Activated T-cell treated with anti-CD3 and anti-CD28 coated beads, Interleukin-2, amount 50 U/mL, for 72 hours (primary cell): ENCODE results near the gene TMEM131. TPM values are rescaled to one million over a fixed set of nuclear protein-coding genes. Genes with fewer than 3 reads are reported as not detected.
"Not testable (repeated sequence)": the region's sequence is repeated elsewhere in the genome, so short reads cannot be mapped to it uniquely, and the experiment has no call there.

Experiments used
- ATAC-seq, 2 donors: fragments of 150-1000 bp; cut with Tn5 transposase; replicated peaks in 1 of 2; 2 replicates each; pipeline ENCODE4 v1.10.0; 2021; ENCODE audit warnings: moderate library complexity in 2 of 2, mild to moderate bottlenecking in 1 of 2
- DNase-seq, 2 donors: peaks; one replicate each; pipeline ENCODE4 v3.0.0; 2021 to 2022; ENCODE audit warnings: mixed read lengths in 1 of 2
- H3K27ac Mint-ChIP-seq: one replicate; pipeline ENCODE4 v1.8.0; 2022; ENCODE audit warnings: mild to moderate bottlenecking, moderate library complexity, mixed read lengths
- H3K27me3 Mint-ChIP-seq: one replicate; pipeline ENCODE4 v1.8.0; 2022; ENCODE audit warnings: low read depth, mixed read lengths
- H3K36me3 Mint-ChIP-seq, 2 donors: one replicate each; pipeline ENCODE4 v1.8.0; 2022; ENCODE audit warnings: mixed read lengths in 2 of 2, mild to moderate bottlenecking in 1 of 2; ENCODE audit not compliant: insufficient read depth in 2 of 2
- H3K4me1 Mint-ChIP-seq: one replicate; pipeline ENCODE4 v1.8.0; 2022; ENCODE audit warnings: low read depth, mixed read lengths
- H3K4me3 Mint-ChIP-seq, 2 donors: one replicate each; pipeline ENCODE4 v1.8.0; 2022; ENCODE audit warnings: mild to moderate bottlenecking in 2 of 2, mixed read lengths in 2 of 2, moderate library complexity in 2 of 2
- H3K9me3 Mint-ChIP-seq, 2 donors: one replicate each; pipeline ENCODE4 v1.8.0; 2022; ENCODE audit warnings: mixed read lengths in 2 of 2
- total RNA-seq, 2 donors: library from RNA; stranded (reverse); gene quantifications; one replicate each; pipeline ENCODE4 v1.2.3, GENCODE V29; 2022

The TMEM131 gene
- 10 to 100 TPM; 40.3 to 40.5 TPM for total RNA-seq

GRCh38 chr2:97995734-97996624 lies at the start of gene TMEM131:
TMEM131 (minus strand) TSS chr2:97995948; CDS start chr2:97995662, 286 bp downstream.
- no peaks in the 10 kb centered on the region for H3K27me3 Mint-ChIP-seq
- ATAC-seq (peak; percentile 87 to 88), DNase-seq (peak; percentile 97 to 98)
- H3K9me3 Mint-ChIP-seq, result no peaks in the 10 kb centered on the region
- H3K36me3 Mint-ChIP-seq, result peaks cover 0 to 3% of the 10 kb centered on the region in 2 donors
- peak within 1 kb of the TSS; percentile 86 for H3K27ac Mint-ChIP-seq
- H3K4me3 Mint-ChIP-seq, result peak within 1 kb of the TSS; percentile 93 to 94
- H3K4me1 Mint-ChIP-seq, result peaks cover 32% of the 10 kb centered on the region

- H3K27me3 Mint-ChIP-seq, H3K4me1 Mint-ChIP-seq, ATAC-seq, H3K4me3 Mint-ChIP-seq, H3K27ac Mint-ChIP-seq, DNase-seq: not testable (repeated sequence)
- Mint-ChIP-seq H3K36me3 (peaks cover 15 to 18% of the 10 kb centered on the region in 2 donors), H3K9me3 (peaks cover 14 to 15% of the 10 kb centered on the region in 2 donors)
These were observed 49.0 kb upstream of the TMEM131 start for GRCh38 chr2:98044730-98045129.

GRCh38 chr2:98043101-98043500 lies 47.4 kb upstream of the TMEM131 start:
- DNase-seq, result no peak
- Mint-ChIP-seq H3K27ac (no peak overlapping the region), H3K4me1 (no peaks in the 10 kb centered on the region), H3K9me3 (peaks cover 14 to 15% of the 10 kb centered on the region in 2 donors), H3K4me3 (no peak overlapping the region), H3K36me3 (peaks cover 15 to 18% of the 10 kb centered on the region in 2 donors), H3K27me3 (no peaks in the 10 kb centered on the region)
- ATAC-seq, result no peak

GRCh38 chr2:98040331-98040939 lies 44.7 kb upstream of the TMEM131 start:
- Mint-ChIP-seq H3K4me1 (no peaks in the 10 kb centered on the region), H3K27me3 (no peaks in the 10 kb centered on the region), H3K4me3 (no peak overlapping the region), H3K27ac (no peak overlapping the region), H3K36me3 (peaks cover 14 to 18% of the 10 kb centered on the region in 2 donors), H3K9me3 (peaks cover 12 to 15% of the 10 kb centered on the region in 2 donors)
- no peak for ATAC-seq
- no peak for DNase-seq

- Mint-ChIP-seq H3K4me1 (no peaks in the 10 kb centered on the region), H3K36me3 (peaks cover 5 to 10% of the 10 kb centered on the region in 2 donors), H3K27me3 (no peaks in the 10 kb centered on the region), H3K9me3 (peaks cover 3 to 4% of the 10 kb centered on the region in 2 donors), H3K27ac (no peak overlapping the region), H3K4me3 (no peak overlapping the region)
- DNase-seq (no peak), ATAC-seq (no peak)
These were observed 43.5 kb upstream of the TMEM131 start for GRCh38 chr2:98039085-98039756.

- Mint-ChIP-seq H3K27ac (no peak overlapping the region), H3K36me3 (peaks cover 0 to 5% of the 10 kb centered on the region in 2 donors), H3K27me3 (no peaks in the 10 kb centered on the region), H3K4me1 (no peaks in the 10 kb centered on the region), H3K9me3 (peaks cover 0 to 1% of the 10 kb centered on the region in 2 donors), H3K4me3 (no peak overlapping the region)
- DNase-seq, result no peak
- ATAC-seq, result no peak
These were observed 42.1 kb upstream of the TMEM131 start for GRCh38 chr2:98037666-98038336.

GRCh38 chr2:98037206-98037605 lies 41.5 kb upstream of the TMEM131 start:
- Mint-ChIP-seq H3K27ac (no peak overlapping the region), H3K36me3 (peaks cover 0 to 3% of the 10 kb centered on the region in 2 donors), H3K9me3 (peaks cover 0 to 1% of the 10 kb centered on the region in 2 donors), H3K4me3 (no peak overlapping the region), H3K27me3 (no peaks in the 10 kb centered on the region), H3K4me1 (no peaks in the 10 kb centered on the region)
- ATAC-seq (no peak), DNase-seq (no peak)

- no peak for ATAC-seq
- Mint-ChIP-seq H3K4me1 (no peaks in the 10 kb centered on the region), H3K27ac (no peak overlapping the region), H3K36me3 (no peaks in the 10 kb centered on the region), H3K27me3 (no peaks in the 10 kb centered on the region), H3K9me3 (no peaks in the 10 kb centered on the region), H3K4me3 (no peak overlapping the region)
- no peak for DNase-seq
These were observed 40.7 kb upstream of the TMEM131 start for GRCh38 chr2:98036349-98037000.

GRCh38 chr2:98034745-98035144 lies 39.0 kb upstream of the TMEM131 start:
- no peak overlapping the region for H3K27ac Mint-ChIP-seq
- no peak overlapping the region for H3K4me3 Mint-ChIP-seq
- H3K9me3 Mint-ChIP-seq, result no peaks in the 10 kb centered on the region
- DNase-seq (no peak), ATAC-seq (no peak)
- no peaks in the 10 kb centered on the region for H3K4me1 Mint-ChIP-seq
- no peaks in the 10 kb centered on the region for H3K36me3 Mint-ChIP-seq
- H3K27me3 Mint-ChIP-seq, result no peaks in the 10 kb centered on the region

GRCh38 chr2:98032086-98032485 lies 36.3 kb upstream of the TMEM131 start:
- no peaks in the 10 kb centered on the region for H3K27me3 Mint-ChIP-seq
- ATAC-seq (no peak), DNase-seq (no peak)
- no peak overlapping the region for H3K4me3 Mint-ChIP-seq
- no peaks in the 10 kb centered on the region for H3K36me3 Mint-ChIP-seq
- no peaks in the 10 kb centered on the region for H3K9me3 Mint-ChIP-seq
- H3K27ac Mint-ChIP-seq, result no peak overlapping the region
- peaks cover 8% of the 10 kb centered on the region for H3K4me1 Mint-ChIP-seq

GRCh38 chr2:98029718-98030222 lies 34.0 kb upstream of the TMEM131 start:
- peak in 1 of 2 donors; percentile 25 for ATAC-seq

More at GRCh38 chr2:98029718-98030222, 34.0 kb upstream of the TMEM131 start:
- H3K9me3 Mint-ChIP-seq, result no peaks in the 10 kb centered on the region
- DNase-seq, result no peak
- H3K4me1 Mint-ChIP-seq, result peaks cover 21% of the 10 kb centered on the region
- H3K4me3 Mint-ChIP-seq, result no peak overlapping the region
- peaks cover 11% of the 10 kb centered on the region for H3K27me3 Mint-ChIP-seq
- no peaks in the 10 kb centered on the region for H3K36me3 Mint-ChIP-seq
- H3K27ac Mint-ChIP-seq, result no peak overlapping the region
